SK-N-SH (cell line): ENCODE measurements around the gene MRPS33. TPM values are rescaled to one million over a fixed set of nuclear protein-coding genes. Genes with fewer than 3 reads are reported as not detected.

Source experiments
- CTCF ChIA-PET: fragments of 300-600, 350-600 bp; formaldehyde crosslinking; extraction: SDS; loops from one replicate; lab custom pipeline; 2021; lab: Yijun Ruan, JAX
- POLR2A ChIA-PET: fragments of 350-600 bp; sonication (Branson Sonifier 250); formaldehyde crosslinking; extraction: SDS; loops from one replicate; lab custom pipeline; 2020; ENCODE audit warnings: antibody characterized with exemption, inconsistent platforms; lab: Yijun Ruan, JAX
- DNase-seq: peaks from one replicate; pipeline ENCODE4 v3.0.0; 2012
- H2AFZ ChIP-seq: fragments of 200-600 bp; sonication (generic); 2 replicates; pipeline ENCODE4 v1.8.1; 2016; ENCODE audit warnings: antibody characterized with exemption, mild to moderate bottlenecking, low read depth
- H3F3A ChIP-seq: fragments of 200-600 bp; sonication (generic); replicated peaks from 2 replicates; pipeline ENCODE3; 2016; ENCODE audit warnings: antibody characterized with exemption, mild to moderate bottlenecking; ENCODE audit not compliant: insufficient read depth
- H3K27ac ChIP-seq, 2 experiments: fragments of 200-500 bp in 1 of 2; fragments of 200-600 bp in 1 of 2; sonication (Bioruptor generic) in 1 of 2; sonication (generic), shearing (Covaris generic) in 1 of 2; 2 replicates each; pipeline versions ENCODE4 v1.5.1 to v1.6.1; 2014 to 2016; ENCODE audit warnings: low read depth in 2 of 2, inconsistent platforms in 1 of 2, low read length in 1 of 2, mild to moderate bottlenecking in 1 of 2, mixed read lengths in 1 of 2
- H3K27me3 ChIP-seq: fragments of 200-600 bp; sonication (generic), shearing (Covaris generic); 2 replicates; pipeline ENCODE4 v1.6.1; 2016; ENCODE audit warnings: mixed run types; ENCODE audit not compliant: insufficient read depth
- H3K36me3 ChIP-seq, 2 experiments: fragments of 200-500 bp in 1 of 2; fragments of 200-600 bp in 1 of 2; sonication (Bioruptor generic) in 1 of 2; sonication (generic) in 1 of 2; replicated peaks in 1 of 2; 2 replicates each; pipeline versions ENCODE3 to v1.5.1; 2014 to 2016; ENCODE audit warnings: low read length in 1 of 2, mild to moderate bottlenecking in 1 of 2; ENCODE audit not compliant: insufficient read depth in 2 of 2, control insufficient read depth in 1 of 2
- H3K4me1 ChIP-seq, 2 experiments: fragments of 200-500 bp in 1 of 2; fragments of 200-600 bp in 1 of 2; sonication (Bioruptor generic) in 1 of 2; sonication (generic), shearing (Covaris generic) in 1 of 2; 2 replicates each; pipeline versions ENCODE4 v1.5.1 to v1.6.1; 2014 to 2016; ENCODE audit warnings: low read depth in 1 of 2, low read length in 1 of 2, mixed run types in 1 of 2; ENCODE audit not compliant: insufficient read depth in 2 of 2, control insufficient read depth in 1 of 2
- H3K4me2 ChIP-seq: fragments of 200-600 bp; sonication (generic), shearing (Covaris generic); 2 replicates; pipeline ENCODE4 v1.6.1; 2017; ENCODE audit warnings: mixed run types
- H3K4me3 ChIP-seq, 2 experiments: fragments of 200-500 bp in 1 of 2; fragments of 200-600 bp in 1 of 2; sonication (Bioruptor generic) in 1 of 2; sonication (generic), shearing (Covaris generic) in 1 of 2; 2 replicates each; pipeline versions ENCODE4 v1.5.1 to v1.8.1; 2014 to 2016; ENCODE audit warnings: low read depth in 2 of 2, inconsistent platforms in 1 of 2, low read length in 1 of 2, mild to moderate bottlenecking in 1 of 2, mixed read lengths in 1 of 2, moderate library complexity in 1 of 2
- H3K79me2 ChIP-seq: fragments of 200-600 bp; sonication (generic); 2 replicates; pipeline ENCODE4 v1.8.1; 2017; ENCODE audit warnings: mild to moderate bottlenecking; ENCODE audit not compliant: insufficient read depth
- H3K9ac ChIP-seq: fragments of 200-600 bp; sonication (generic); 2 replicates; pipeline ENCODE4 v1.6.1; 2017; ENCODE audit warnings: mixed run types
- H3K9me2 ChIP-seq: fragments of 200-600 bp; sonication (generic); 2 replicates; pipeline ENCODE4 v1.6.1; 2017; ENCODE audit warnings: mixed run types
- H3K9me3 ChIP-seq: fragments of 200-600 bp; sonication (generic); 2 replicates; pipeline ENCODE4 v1.6.1; 2017; ENCODE audit warnings: mixed run types, mild to moderate bottlenecking, moderate library complexity
- H4K20me1 ChIP-seq: fragments of 200-600 bp; sonication (generic); 2 replicates; pipeline ENCODE4 v1.6.1; 2017; ENCODE audit warnings: mild to moderate bottlenecking, mixed run types; ENCODE audit not compliant: insufficient read depth
- EP300 ChIP-seq, 2 experiments: IDR thresholded peaks; 2 replicates each; pipeline versions ENCODE4 v1.4.0 to v1.6.1; 2012; ENCODE audit warnings: borderline replicate concordance in 1 of 2, low read depth in 1 of 2, low read length in 1 of 2
- FOXM1 ChIP-seq: IDR thresholded peaks from 2 replicates; pipeline ENCODE4 v1.4.0; 2012; ENCODE audit warnings: low read depth, mild to moderate bottlenecking
- MEF2A ChIP-seq: IDR thresholded peaks from 2 replicates; pipeline ENCODE4 v1.4.0; 2012; ENCODE audit warnings: low read depth, borderline replicate concordance
- MXI1 ChIP-seq: IDR thresholded peaks from 2 replicates; pipeline ENCODE4 v1.6.1; 2012; ENCODE audit warnings: mild to moderate bottlenecking, low read depth, low read length, improper control_type of control experiment
- NFIC ChIP-seq: IDR thresholded peaks from 2 replicates; pipeline ENCODE4 v1.4.0; 2012; ENCODE audit warnings: borderline replicate concordance
- NRF1 ChIP-seq: IDR thresholded peaks from 2 replicates; pipeline ENCODE4 v1.6.1; 2012; ENCODE audit warnings: low read depth, mild to moderate bottlenecking, low read length
- SMC3 ChIP-seq: IDR thresholded peaks from 2 replicates; pipeline ENCODE4 v1.6.1; 2012; ENCODE audit warnings: low read depth, low read length, improper control_type of control experiment
- YY1 ChIP-seq: IDR thresholded peaks from 2 replicates; pipeline ENCODE4 v1.4.0; 2012; ENCODE audit warnings: low read depth, mild to moderate bottlenecking
- WGBS: methylation state at CpG from one replicate; pipeline ENCODE4 v1.1.6; 2017; ENCODE audit warnings: low lambda C conversion rate; 5-methylcytosine and 5-hydroxymethylcytosine counted together
- polyA plus RNA-seq, 3 experiments: library from polyadenylated mRNA; depleted of rRNA; stranded (reverse); fragments of >200 nt; gene quantifications; 2 replicates each; pipeline ENCODE4 v1.2.3, GENCODE V29; 2012
- TF ChIP-seq, protein P1 (sequence below): IDR thresholded peaks from 2 replicates; pipeline ENCODE4 v1.4.0; 2012; ENCODE audit warnings: low read depth
- TF ChIP-seq, protein P2 (sequence below): IDR thresholded peaks from 2 replicates; pipeline ENCODE4 v1.4.0; 2012; ENCODE audit warnings: low read depth, borderline replicate concordance
- TF ChIP-seq, protein P3 (sequence below): fragments of 150-350 bp; IDR thresholded peaks from 2 replicates; pipeline ENCODE4 v1.6.1; 2016; ENCODE audit warnings: mild to moderate bottlenecking, low read depth, low read length
- TF ChIP-seq, protein P4 (sequence below): IDR thresholded peaks from 2 replicates; pipeline ENCODE4; 2012

Gene MRPS33
- polyA plus RNA-seq, 1 of the 3 experiments (the other 2 are of a cell fraction) = 88.8 TPM

DNA sequence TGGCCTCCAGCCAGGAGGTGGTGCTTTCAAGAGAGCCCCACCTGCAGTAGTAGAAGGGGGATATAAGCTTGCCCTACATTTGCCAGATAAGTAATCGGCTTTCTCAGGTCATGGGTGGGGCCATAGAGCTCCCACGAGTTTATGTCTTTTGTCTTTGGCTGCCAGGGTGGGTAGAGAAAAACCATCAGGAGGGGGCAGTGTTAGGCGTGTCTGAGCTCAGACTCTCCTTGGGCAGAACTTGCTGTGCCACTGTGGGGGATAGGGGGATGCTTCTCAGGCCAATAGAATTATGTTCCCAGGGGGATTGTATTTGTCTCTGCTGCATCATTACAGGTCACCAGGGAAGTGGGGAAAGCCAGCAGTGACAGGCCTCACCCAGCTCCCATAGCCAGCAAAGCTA, 12.3 kb upstream of the MRPS33 start (continued):
- TF ChIP-seq MEF2A = no peak
- TF ChIP-seq, protein P1, sequence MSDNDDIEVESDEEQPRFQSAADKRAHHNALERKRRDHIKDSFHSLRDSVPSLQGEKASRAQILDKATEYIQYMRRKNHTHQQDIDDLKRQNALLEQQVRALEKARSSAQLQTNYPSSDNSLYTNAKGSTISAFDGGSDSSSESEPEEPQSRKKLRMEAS = no peak

DNA sequence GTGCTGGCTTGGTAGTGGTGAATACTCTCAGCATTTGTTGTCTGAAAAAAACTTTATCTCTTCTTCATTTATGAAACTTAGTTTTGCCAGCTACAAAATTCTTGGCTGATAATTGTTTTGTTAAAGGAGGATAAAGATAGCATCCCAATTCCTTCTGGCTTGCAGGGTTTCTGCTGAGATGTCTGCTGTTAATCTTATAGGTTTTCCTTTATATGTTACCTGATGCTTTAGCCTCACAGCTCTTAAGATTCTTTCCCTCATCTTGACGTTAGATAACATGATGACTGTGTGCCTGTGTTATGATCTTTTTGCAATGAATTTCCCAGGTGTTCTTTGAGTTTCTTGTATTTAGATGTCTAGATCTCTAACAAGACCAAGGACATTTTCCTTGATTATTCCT, 9.9 kb upstream of the MRPS33 start:
- Histone ChIP-seq H3K4me1 (no peaks in the 10 kb centered on the region), H3K9me2 (no peaks in the 10 kb centered on the region), H3K79me2 (no peaks in the 10 kb centered on the region), H3K36me3 (no peaks in the 10 kb centered on the region), H3F3A (no peaks in the 10 kb centered on the region), H3K27ac (no peak overlapping the region), H2AFZ (no peak overlapping the region), H3K9ac (no peak overlapping the region), H3K4me2 (no peak overlapping the region), H3K27me3 (no peaks in the 10 kb centered on the region), H3K4me3 (no peak overlapping the region), H3K9me3 (no peaks in the 10 kb centered on the region), H4K20me1 (no peaks in the 10 kb centered on the region)
- no peak for TF ChIP-seq NFIC
- no peak for TF ChIP-seq YY1
- TF ChIP-seq, protein P2, sequence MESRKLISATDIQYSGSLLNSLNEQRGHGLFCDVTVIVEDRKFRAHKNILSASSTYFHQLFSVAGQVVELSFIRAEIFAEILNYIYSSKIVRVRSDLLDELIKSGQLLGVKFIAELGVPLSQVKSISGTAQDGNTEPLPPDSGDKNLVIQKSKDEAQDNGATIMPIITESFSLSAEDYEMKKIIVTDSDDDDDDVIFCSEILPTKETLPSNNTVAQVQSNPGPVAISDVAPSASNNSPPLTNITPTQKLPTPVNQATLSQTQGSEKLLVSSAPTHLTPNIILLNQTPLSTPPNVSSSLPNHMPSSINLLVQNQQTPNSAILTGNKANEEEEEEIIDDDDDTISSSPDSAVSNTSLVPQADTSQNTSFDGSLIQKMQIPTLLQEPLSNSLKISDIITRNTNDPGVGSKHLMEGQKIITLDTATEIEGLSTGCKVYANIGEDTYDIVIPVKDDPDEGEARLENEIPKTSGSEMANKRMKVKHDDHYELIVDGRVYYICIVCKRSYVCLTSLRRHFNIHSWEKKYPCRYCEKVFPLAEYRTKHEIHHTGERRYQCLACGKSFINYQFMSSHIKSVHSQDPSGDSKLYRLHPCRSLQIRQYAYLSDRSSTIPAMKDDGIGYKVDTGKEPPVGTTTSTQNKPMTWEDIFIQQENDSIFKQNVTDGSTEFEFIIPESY = no peak
- no peak for TF ChIP-seq MEF2A
- TF ChIP-seq FOXM1 = no peak
- TF ChIP-seq, protein P3, sequence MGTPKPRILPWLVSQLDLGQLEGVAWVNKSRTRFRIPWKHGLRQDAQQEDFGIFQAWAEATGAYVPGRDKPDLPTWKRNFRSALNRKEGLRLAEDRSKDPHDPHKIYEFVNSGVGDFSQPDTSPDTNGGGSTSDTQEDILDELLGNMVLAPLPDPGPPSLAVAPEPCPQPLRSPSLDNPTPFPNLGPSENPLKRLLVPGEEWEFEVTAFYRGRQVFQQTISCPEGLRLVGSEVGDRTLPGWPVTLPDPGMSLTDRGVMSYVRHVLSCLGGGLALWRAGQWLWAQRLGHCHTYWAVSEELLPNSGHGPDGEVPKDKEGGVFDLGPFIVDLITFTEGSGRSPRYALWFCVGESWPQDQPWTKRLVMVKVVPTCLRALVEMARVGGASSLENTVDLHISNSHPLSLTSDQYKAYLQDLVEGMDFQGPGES = no peak
- TF ChIP-seq, protein P4, sequence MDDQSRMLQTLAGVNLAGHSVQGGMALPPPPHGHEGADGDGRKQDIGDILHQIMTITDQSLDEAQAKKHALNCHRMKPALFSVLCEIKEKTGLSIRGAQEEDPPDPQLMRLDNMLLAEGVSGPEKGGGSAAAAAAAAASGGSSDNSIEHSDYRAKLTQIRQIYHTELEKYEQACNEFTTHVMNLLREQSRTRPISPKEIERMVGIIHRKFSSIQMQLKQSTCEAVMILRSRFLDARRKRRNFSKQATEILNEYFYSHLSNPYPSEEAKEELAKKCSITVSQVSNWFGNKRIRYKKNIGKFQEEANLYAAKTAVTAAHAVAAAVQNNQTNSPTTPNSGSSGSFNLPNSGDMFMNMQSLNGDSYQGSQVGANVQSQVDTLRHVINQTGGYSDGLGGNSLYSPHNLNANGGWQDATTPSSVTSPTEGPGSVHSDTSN = no peak
- no peak for DNase-seq
- ChIA-PET POLR2A (interaction anchor here (0.7 kb wide), 1 partner anchor 10 kb away, joined by 3 read pairs; the partner anchor contains the start of gene MRPS33), CTCF (interaction anchor here (1.1 to 1.4 kb wide), 2 partner anchors 10 to 509 kb away, joined by 3 to 5 read pairs; partner anchors contain the start of gene MRPS33)
- 33% methylated on average over 1 of the region's 1 CpG for WGBS

DNA sequence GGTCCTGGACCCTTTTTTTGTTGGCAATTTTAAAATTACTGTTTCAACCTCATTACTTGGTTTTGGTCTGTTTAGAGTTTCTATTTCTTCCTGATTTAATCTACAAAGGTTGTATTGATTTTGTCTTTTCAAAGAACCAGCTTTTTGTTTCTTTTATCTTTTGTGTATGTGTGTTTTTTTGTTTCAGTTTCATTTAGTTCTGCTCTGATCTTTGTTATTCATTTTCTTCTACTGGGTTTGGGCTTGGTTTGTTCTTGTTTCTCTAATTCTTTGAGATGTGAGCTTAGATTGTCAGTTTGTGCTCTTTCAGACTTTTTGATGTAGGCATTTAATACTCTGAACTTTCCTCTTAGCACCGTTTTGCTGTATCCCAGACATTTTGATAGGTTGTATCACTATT, 8.5 kb upstream of the MRPS33 start:
- no peak overlapping the region for H3K4me2 ChIP-seq
- H3K27me3 ChIP-seq = no peaks in the 10 kb centered on the region
- CTCF ChIA-PET = no interaction called here
- no peak overlapping the region for H3K9ac ChIP-seq
- H3K9me2 ChIP-seq = no peaks in the 10 kb centered on the region
- TF ChIP-seq NFIC = no peak
- TF ChIP-seq EP300 (IDR thresholded peaks at IDR 0.05; ENCODE audit: borderline replicate concordance in 1 of 2, low read depth in 1 of 2, low read length in 1 of 2) = no peak
- no peak for TF ChIP-seq SMC3
- no peak for TF ChIP-seq MXI1
- TF ChIP-seq, protein P2 = no peak
- TF ChIP-seq, protein P1 = no peak
- no peak for TF ChIP-seq NRF1
- DNase-seq = no peak
- H3K4me3 ChIP-seq = no peak overlapping the region
- no peaks in the 10 kb centered on the region for H3K79me2 ChIP-seq
- 3% methylated on average over 1 of the region's 1 CpG for WGBS
- no peaks in the 10 kb centered on the region for H3F3A ChIP-seq
- no peak overlapping the region for H2AFZ ChIP-seq
- H3K4me1 ChIP-seq = no peaks in the 10 kb centered on the region
- POLR2A ChIA-PET = no interaction called here
- H3K27ac ChIP-seq = no peak overlapping the region
- no peaks in the 10 kb centered on the region for H3K36me3 ChIP-seq
- H3K9me3 ChIP-seq = no peaks in the 10 kb centered on the region
- H4K20me1 ChIP-seq = no peaks in the 10 kb centered on the region
